Measurements from ENCODE around the gene DCXR. TPM values are rescaled to one million over a fixed set of nuclear protein-coding genes. Genes with fewer than 3 reads are reported as not detected.

DCXR gene
- total and polyA plus RNA-seq, 2 of the 13 experiments (the other 11 are each of a cell fraction or from before 2014, with no cell fraction given), result 287 to 311 TPM

GRCh38 chr17:82061047-82061925 lies 23.8 kb upstream of the DCXR start:
- Histone ChIP-seq H3K4me3 (replicated peaks in 1 of 3; ENCODE audit: insufficient read depth in 1 of 3, low read depth in 2 of 3, low read length in 3 of 3) (no peak overlapping the region), H3K36me3 (replicated peaks in 1 of 2; ENCODE audit: control insufficient read depth in 1 of 2, insufficient read depth in 2 of 2, low read length in 2 of 2) (peaks cover 38 to 58% of the 10 kb centered on the region in 2 experiments), H3K27ac (ENCODE audit: extremely low read length, insufficient read depth, low read length) (no peak overlapping the region), H3K4me1 (ENCODE audit: insufficient read depth, low read length) (peaks cover 48% of the 10 kb centered on the region), H3K27me3 (ENCODE audit: control insufficient read depth in 1 of 2, insufficient read depth in 2 of 2, low read length in 2 of 2) (no peaks in the 10 kb centered on the region), H3K9me3 (ENCODE audit: low read length) (no peaks in the 10 kb centered on the region), H3K9ac (ENCODE audit: insufficient read depth, low read depth, low read length) (no peak overlapping the region), H3K4me2 (ENCODE audit: low read depth, low read length) (no peak overlapping the region), H2AFZ (ENCODE audit: low read length) (no peak overlapping the region), H3K79me2 (ENCODE audit: insufficient read depth, low read length) (peaks cover 20% of the 10 kb centered on the region), H4K20me1 (ENCODE audit: insufficient read depth, low read length) (no peaks in the 10 kb centered on the region)
- FAIRE-seq (no peak), DNase-seq (ENCODE audit: low spot score) (no peak), ATAC-seq (no peak)
- WGBS (ENCODE audit: low lambda C conversion rate), result 97% methylated on average over 23 of the region's 34 CpGs
- CTCF ChIA-PET (ENCODE audit: low intra/inter-chr PET ratio, low total read pairs), result no interaction called here
- BruUV-seq (replicated peaks), result no TSS peak
- POLR2A ChIA-PET, result interaction anchor here (1.6 kb wide), 1 partner anchor 24 kb away, joined by 7 read pairs; the partner anchor contains the start of gene DCXR
- intact Hi-C loops (cut with micrococcal nuclease; ENCODE audit: unreplicated experiment), result no loop called here
- in situ Hi-C loops (cut with HindIII; ENCODE audit: extremely low pct_ligation_motif_present, low pct_unique_long_range_greater_than_20kb), result no loop called here
- TF ChIP-seq SP1 (IDR thresholded peaks at IDR 0.05) (no peak), SP1 (CRISPR knock-in tag; IDR thresholded peaks at IDR 0.05) (no peak), PAF1 (CRISPR knock-in tag; IDR thresholded peaks at IDR 0.05) (0 out of 2 replicates have a peak, but pooled peaks have one; percentile 53), ZFY (CRISPR knock-in tag; IDR thresholded peaks at IDR 0.05) (no peak), ZC3H13 (CRISPR knock-in tag; IDR thresholded peaks at IDR 0.05) (no peak), BCLAF1 (IDR thresholded peaks at IDR 0.05) (no peak), TBP (CRISPR knock-in tag; IDR thresholded peaks at IDR 0.05) (no peak), DMTF1 (CRISPR knock-in tag; IDR thresholded peaks at IDR 0.05) (no peak), DDIT3 (CRISPR knock-in tag; IDR thresholded peaks at IDR 0.05) (no peak), NR2F2 (IDR thresholded peaks at IDR 0.05; ENCODE audit: borderline replicate concordance, low read depth) (no peak), MTERF4 (CRISPR knock-in tag; IDR thresholded peaks at IDR 0.05) (no peak), ZNF704 (CRISPR knock-in tag; IDR thresholded peaks at IDR 0.05; ENCODE audit: borderline replicate concordance) (no peak), ATF2 (CRISPR knock-in tag; IDR thresholded peaks at IDR 0.05) (no peak)
